Keratinocyte (primary cell): ENCODE measurements around the gene ARHGDIG.

Experiments
- CTCF ChIP-seq, 3 experiments: IDR thresholded peaks in 1 of 3; conservative IDR thresholded peaks in 1 of 3; optimal IDR thresholded peaks in 1 of 3; 2 replicates in 2 of 3; 3 replicates in 1 of 3; pipeline versions ENCODE3 to v1.5.1; 2011; ENCODE audit warnings: low read length in 3 of 3, mild to moderate bottlenecking in 3 of 3, moderate library complexity in 2 of 3, control low read depth in 1 of 3, inconsistent platforms in 1 of 3; ENCODE audit not compliant: insufficient read depth in 2 of 3; ENCODE audit errors: extremely low read depth in 1 of 3
- EZH2 ChIP-seq: IDR thresholded peaks from one replicate; pipeline ENCODE4 v1.6.1; 2012; ENCODE audit warnings: inconsistent platforms, mild to moderate bottlenecking, low read length, moderate library complexity

GRCh38 chr16:306911-307370 lies 26.6 kb downstream of the ARHGDIG start:
- TF ChIP-seq CTCF (optimal IDR thresholded peaks at IDR 0.05 in 1 of 3, IDR thresholded peaks at IDR 0.05 in 1 of 3, conservative IDR thresholded peaks at IDR 0.05 in 1 of 3; ENCODE audit: extremely low read depth in 1 of 3, insufficient read depth in 2 of 3, low read length in 3 of 3) (no peak), EZH2 (no peak)
